NB4 (cell line): Measurements from ENCODE around the gene KDM6A.

Experiments used
- POLR2A ChIP-seq: IDR thresholded peaks from 2 replicates; pipeline ENCODE4 v1.6.1; 2011; ENCODE audit warnings: mild to moderate bottlenecking; ENCODE audit not compliant: insufficient read length; ENCODE audit errors: extremely low read depth
- TF ChIP-seq, protein P1 (sequence below): IDR thresholded peaks from one replicate; pipeline ENCODE4 v1.5.1; 2012; ENCODE audit warnings: low read depth, low read length

DNA sequence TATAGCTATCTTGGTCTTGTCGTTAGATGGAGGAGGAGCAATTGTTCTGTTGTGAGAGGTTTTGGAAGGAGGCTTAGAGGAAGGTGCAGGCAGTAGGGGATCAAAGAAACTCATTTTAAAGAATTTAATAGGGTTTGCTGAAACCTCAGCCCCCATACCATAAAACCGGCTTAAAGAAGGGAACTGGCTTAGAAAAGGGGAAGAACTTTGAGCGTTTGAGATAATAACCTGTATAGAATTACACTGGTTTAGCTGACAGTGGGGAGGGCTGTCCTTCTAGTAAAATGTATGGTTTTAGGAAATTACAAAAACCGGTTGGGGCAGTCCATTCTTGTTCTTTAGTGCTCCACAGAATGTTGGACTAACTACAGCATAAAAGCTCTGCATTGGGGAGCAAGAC is 128.1 kb downstream of the KDM6A start:
- no peak for TF ChIP-seq POLR2A
- TF ChIP-seq, protein P1, sequence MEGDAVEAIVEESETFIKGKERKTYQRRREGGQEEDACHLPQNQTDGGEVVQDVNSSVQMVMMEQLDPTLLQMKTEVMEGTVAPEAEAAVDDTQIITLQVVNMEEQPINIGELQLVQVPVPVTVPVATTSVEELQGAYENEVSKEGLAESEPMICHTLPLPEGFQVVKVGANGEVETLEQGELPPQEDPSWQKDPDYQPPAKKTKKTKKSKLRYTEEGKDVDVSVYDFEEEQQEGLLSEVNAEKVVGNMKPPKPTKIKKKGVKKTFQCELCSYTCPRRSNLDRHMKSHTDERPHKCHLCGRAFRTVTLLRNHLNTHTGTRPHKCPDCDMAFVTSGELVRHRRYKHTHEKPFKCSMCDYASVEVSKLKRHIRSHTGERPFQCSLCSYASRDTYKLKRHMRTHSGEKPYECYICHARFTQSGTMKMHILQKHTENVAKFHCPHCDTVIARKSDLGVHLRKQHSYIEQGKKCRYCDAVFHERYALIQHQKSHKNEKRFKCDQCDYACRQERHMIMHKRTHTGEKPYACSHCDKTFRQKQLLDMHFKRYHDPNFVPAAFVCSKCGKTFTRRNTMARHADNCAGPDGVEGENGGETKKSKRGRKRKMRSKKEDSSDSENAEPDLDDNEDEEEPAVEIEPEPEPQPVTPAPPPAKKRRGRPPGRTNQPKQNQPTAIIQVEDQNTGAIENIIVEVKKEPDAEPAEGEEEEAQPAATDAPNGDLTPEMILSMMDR: no peak
